Stimulated activated naive CD8-positive, alpha-beta T cell treated with anti-CD3 and anti-CD28 coated beads, Interleukin-15, Interleukin-2, amounts not matched to agents 100 U/mL and 50 U/mL, for 24 hours (primary cell): ENCODE data around the gene KCTD2.
A peak's percentile ranks its signal among the peaks of the same experiment; 100 is the strongest.

Experiments
- ATAC-seq: fragments of 150-1000 bp; cut with Tn5 transposase; one replicate; pipeline ENCODE4 v1.10.0; 2021
- DNase-seq: peaks from one replicate; pipeline ENCODE4 v3.0.0; 2021

Gene KCTD2

GRCh38 chr17:75099881-75100595, 53.0 kb downstream of the KCTD2 start:
- no peak for ATAC-seq

GRCh38 chr17:75102385-75102821, 55.4 kb downstream of the KCTD2 start:
- no peak for ATAC-seq

More at GRCh38 chr17:75099881-75100595, 53.0 kb downstream of the KCTD2 start:
- DNase-seq = no peak

GRCh38 chr17:75103601-75104554, 56.9 kb downstream of the KCTD2 start:
- DNase-seq (no peak), ATAC-seq (no peak)

More at GRCh38 chr17:75102385-75102821, 55.4 kb downstream of the KCTD2 start:
- no peak for DNase-seq

GRCh38 chr17:75105126-75106080, 58.4 kb downstream of the KCTD2 start:
- peak; percentile 46 for DNase-seq
- no peak for ATAC-seq

- no peak for DNase-seq
- no peak for ATAC-seq
These were observed 61.2 kb downstream of the KCTD2 start for GRCh38 chr17:75108193-75108592.

GRCh38 chr17:75109046-75109406, 62.0 kb downstream of the KCTD2 start:
- DNase-seq (peak; percentile 35), ATAC-seq (no peak)

- ATAC-seq (peak; percentile 84), DNase-seq (peak; percentile 95)
These were observed 62.6 kb downstream of the KCTD2 start, which contains the start of gene ARMC7 for GRCh38 chr17:75109407-75110233. ARMC7 (plus strand) TSS chr17:75109969; CDS start chr17:75110289, 320 bp downstream.

GRCh38 chr17:75110234-75110937, 63.4 kb downstream of the KCTD2 start:
- no peak for ATAC-seq
- peak; percentile 27 for DNase-seq

- no peak for DNase-seq
- no peak for ATAC-seq
These were observed 64.8 kb downstream of the KCTD2 start for GRCh38 chr17:75111777-75112335.

- DNase-seq (peak; percentile 92), ATAC-seq (peak; percentile 74)
These were observed 67.0 kb downstream of the KCTD2 start for GRCh38 chr17:75113798-75114551.

- ATAC-seq = no peak
These were observed 67.7 kb downstream of the KCTD2 start for GRCh38 chr17:75114552-75115314.

More at GRCh38 chr17:75114552-75115314, 67.7 kb downstream of the KCTD2 start:
- DNase-seq = peak; percentile 33
